ENCODE data around the gene FAS. TPM values are rescaled to one million over a fixed set of nuclear protein-coding genes. Genes with fewer than 3 reads are reported as not detected.

The FAS gene
- total RNA-seq, 1 experiment from 2014 or later, result 9.3 TPM

- ChIA-PET POLR2A (no interaction called here), CTCF (no interaction called here), RAD21 (ENCODE audit: low non-redundant PET in 1 of 2, low total read pairs in 2 of 2, uncharacterized antibody in 2 of 2, unreplicated experiment in 2 of 2) (no interaction called here)
- H3K79me2 ChIP-seq (ENCODE audit: insufficient read depth, low read length), result no peaks in the 10 kb centered on the region
- no peaks in the 10 kb centered on the region for H3K36me3 ChIP-seq (ENCODE audit: control insufficient read depth in 1 of 2, insufficient read depth in 2 of 2, low read length in 2 of 2)
- no peaks in the 10 kb centered on the region for H3K27me3 ChIP-seq (ENCODE audit: insufficient read depth, low read length)
- H3K9me3 ChIP-seq (ENCODE audit: control insufficient read depth in 1 of 2, insufficient read depth in 1 of 2, low read depth in 1 of 2, low read length in 2 of 2), result no peaks in the 10 kb centered on the region
- H3K9me2 ChIP-seq (ENCODE audit: insufficient read depth), result no peaks in the 10 kb centered on the region
- TF ChIP-seq EGR1 (IDR thresholded peaks at IDR 0.05; ENCODE audit: low read depth), result no peak
- no peak for DNase-seq (ENCODE audit: low read depth, low spot score)
- BruUV-seq (replicated peaks), result no TSS peak
- intact Hi-C loops (cut with micrococcal nuclease), result no loop called here
- H3K4me1 ChIP-seq (ENCODE audit: control insufficient read depth in 1 of 2, insufficient read depth in 2 of 2, low read length in 2 of 2), result peaks cover 0 to under 1% of the 10 kb centered on the region in 2 experiments; a peak in 1 of 4 replicates
- H3K27ac ChIP-seq (ENCODE audit: low read depth, low read length), result no peak overlapping the region
- no peak for ATAC-seq
- no peak overlapping the region for H3K9ac ChIP-seq (ENCODE audit: low read length)
- no peak overlapping the region for H3K4me2 ChIP-seq (ENCODE audit: low read length)
- H4K20me1 ChIP-seq (ENCODE audit: insufficient read depth), result no peaks in the 10 kb centered on the region
- no peak overlapping the region for H3K4me3 ChIP-seq (replicated peaks in 1 of 2; ENCODE audit: low read depth in 1 of 2, low read length in 2 of 2)
- H2AFZ ChIP-seq (ENCODE audit: low read depth, low read length, poor library complexity, severe bottlenecking), result no peak overlapping the region
Observed at GRCh38 chr10:88984525-88984924, 6.1 kb upstream of the FAS start.

DNA sequence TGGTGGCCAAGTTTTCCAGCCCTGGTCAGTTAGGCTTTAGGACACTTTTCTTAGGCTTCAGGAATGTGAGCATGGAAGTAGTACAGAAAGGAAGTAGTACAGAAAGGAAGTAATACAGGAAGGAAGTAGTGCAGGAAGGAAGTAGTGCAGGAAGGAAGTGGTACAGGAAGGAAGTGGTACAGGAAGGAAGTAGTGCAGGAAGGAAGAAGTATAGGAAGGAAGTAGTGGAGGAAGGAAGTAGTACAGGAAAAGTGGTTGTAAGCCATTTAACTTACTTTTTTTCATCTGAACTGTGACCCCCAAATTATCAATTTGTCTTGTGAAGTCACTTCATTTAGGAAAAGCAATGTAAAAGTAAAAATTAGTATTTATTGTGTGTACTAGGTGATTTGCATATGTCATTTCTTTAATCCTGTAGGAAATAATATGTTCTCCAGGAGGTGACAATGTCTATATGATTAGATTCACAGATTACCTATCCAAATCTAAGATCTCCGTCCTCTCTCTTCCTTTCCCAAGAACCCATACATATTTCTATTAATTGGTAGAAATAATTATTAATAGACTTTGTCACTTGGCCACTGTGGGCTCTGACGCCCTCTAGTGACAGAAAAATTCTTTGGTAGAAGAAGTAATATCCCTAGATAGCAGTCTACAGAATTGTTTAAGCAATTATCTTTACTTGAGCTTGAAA is 3.9 kb upstream of the FAS start:
- H3K9me3 ChIP-seq (ENCODE audit: control insufficient read depth in 1 of 2, insufficient read depth in 1 of 2, low read depth in 1 of 2, low read length in 2 of 2), result no peaks in the 10 kb centered on the region
- no peak overlapping the region for H3K27ac ChIP-seq (ENCODE audit: low read depth, low read length)
- BruUV-seq (replicated peaks), result no TSS peak
- H3K36me3 ChIP-seq (ENCODE audit: control insufficient read depth in 1 of 2, insufficient read depth in 2 of 2, low read length in 2 of 2), result no peaks in the 10 kb centered on the region
- no peak overlapping the region for H2AFZ ChIP-seq (ENCODE audit: low read depth, low read length, poor library complexity, severe bottlenecking)
- ChIA-PET CTCF (interaction anchor here (0.6 to 1.6 kb wide), 22 partner anchors 8 to 422 kb away, joined by 3 to 15 read pairs (median 4); no protein-coding TSS in a partner anchor), POLR2A (no interaction called here), RAD21 (ENCODE audit: low non-redundant PET in 1 of 2, low total read pairs in 2 of 2, uncharacterized antibody in 2 of 2, unreplicated experiment in 2 of 2) (no interaction called here)
- ATAC-seq, result no peak
- H3K4me3 ChIP-seq (replicated peaks in 1 of 2; ENCODE audit: low read depth in 1 of 2, low read length in 2 of 2), result no peak overlapping the region
- H3K9ac ChIP-seq (ENCODE audit: low read length), result no peak overlapping the region
- H3K27me3 ChIP-seq (ENCODE audit: insufficient read depth, low read length), result no peaks in the 10 kb centered on the region
- H3K4me2 ChIP-seq (ENCODE audit: low read length), result no peak overlapping the region
- no peaks in the 10 kb centered on the region for H3K79me2 ChIP-seq (ENCODE audit: insufficient read depth, low read length)
- no peaks in the 10 kb centered on the region for H3K9me2 ChIP-seq (ENCODE audit: insufficient read depth)
- TF ChIP-seq SRF (IDR thresholded peaks at IDR 0.05; ENCODE audit: low read depth) (no peak), SIN3A (IDR thresholded peaks at IDR 0.05; ENCODE audit: low read depth) (no peak), POLR2A (IDR thresholded peaks at IDR 0.05; ENCODE audit: borderline replicate concordance, extremely low read depth, insufficient read depth, insufficient read length) (no peak), RAD21 (IDR thresholded peaks at IDR 0.05; ENCODE audit: low read depth) (peak; percentile 70), JUND (IDR thresholded peaks at IDR 0.05) (no peak), MAX (IDR thresholded peaks at IDR 0.05) (0 out of 2 replicates have a peak, but pooled peaks have one; percentile 16), FOSL1 (IDR thresholded peaks at IDR 0.05; ENCODE audit: low read depth) (no peak), CEBPB (IDR thresholded peaks at IDR 0.05; ENCODE audit: low read depth) (no peak), EZH2 (IDR thresholded peaks at IDR 0.05) (no peak), ZNF274 (IDR thresholded peaks at IDR 0.05; ENCODE audit: low read depth, low read length) (no peak), ELF1 (IDR thresholded peaks at IDR 0.05; ENCODE audit: borderline replicate concordance, low read depth) (no peak), ZFX (IDR thresholded peaks at IDR 0.05) (no peak), CTCF (IDR thresholded peaks at IDR 0.05 in 2 of 3, conservative IDR thresholded peaks at IDR 0.05 in 1 of 3; ENCODE audit: borderline replicate concordance in 1 of 3, insufficient read depth in 1 of 3, low read depth in 2 of 3, low read length in 2 of 3) (peak; percentile 59 to 83 (median 76))
- peaks cover 0 to 12% of the 10 kb centered on the region in 2 experiments; a peak in 3 of 4 replicates for H3K4me1 ChIP-seq (ENCODE audit: control insufficient read depth in 1 of 2, insufficient read depth in 2 of 2, low read length in 2 of 2)
- H4K20me1 ChIP-seq (ENCODE audit: insufficient read depth), result no peaks in the 10 kb centered on the region
- intact Hi-C loops (cut with micrococcal nuclease), result loop anchor here (1.0 to 2.0 kb wide), 2 partner anchors 51 to 152 kb away; no protein-coding TSS in a partner anchor
- DNase-seq (ENCODE audit: low read depth, low spot score), result no peak

Measured in HCT116 (cell line).